Loucy (cell line): ENCODE results near the gene VEGFD.

Experiments used
- H2AFZ ChIP-seq: fragments of 200-600 bp; sonication (generic); 2 replicates; pipeline ENCODE4 v1.6.0; 2016; ENCODE audit warnings: antibody characterized with exemption, mild to moderate bottlenecking, low read length, moderate library complexity
- H3F3A ChIP-seq: fragments of 200-600 bp; 2 replicates; pipeline ENCODE4 v1.6.0; 2016; ENCODE audit warnings: antibody characterized with exemption, low read depth, mild to moderate bottlenecking
- H3K27me3 ChIP-seq: fragments of 200-600 bp; sonication (generic); 2 replicates; pipeline ENCODE4 v1.6.1; 2014; ENCODE audit warnings: low read length, mild to moderate bottlenecking; ENCODE audit not compliant: insufficient read depth, poor library complexity, severe bottlenecking
- H3K36me3 ChIP-seq: fragments of 200-600 bp; sonication (generic); 2 replicates; pipeline ENCODE4 v1.6.1; 2016; ENCODE audit warnings: low read length; ENCODE audit not compliant: insufficient read depth
- H3K4me1 ChIP-seq: fragments of 200-600 bp; sonication (generic); 2 replicates; pipeline ENCODE4 v1.5.1; 2014; ENCODE audit warnings: low read length, mild to moderate bottlenecking; ENCODE audit not compliant: insufficient read depth, poor library complexity, severe bottlenecking
- H3K4me2 ChIP-seq: fragments of 200-600 bp; sonication (generic); 2 replicates; pipeline ENCODE4 v1.6.0; 2014; ENCODE audit warnings: antibody characterized with exemption, low read length, low read depth, mild to moderate bottlenecking; ENCODE audit not compliant: poor library complexity, severe bottlenecking
- H3K4me3 ChIP-seq: fragments of 200-600 bp; sonication (generic); 2 replicates; pipeline ENCODE4 v1.5.1; 2014; ENCODE audit warnings: low read length, mild to moderate bottlenecking, mixed read lengths; ENCODE audit not compliant: poor library complexity, severe bottlenecking
- H3K79me2 ChIP-seq: fragments of 200-600 bp; sonication (generic); 2 replicates; pipeline ENCODE4 v1.6.1; 2014; ENCODE audit warnings: low read length; ENCODE audit not compliant: insufficient read depth
- H3K9ac ChIP-seq: fragments of 200-600 bp; sonication (generic); 2 replicates; pipeline ENCODE4 v1.6.0; 2014; ENCODE audit warnings: mild to moderate bottlenecking, low read depth, low read length, moderate library complexity; ENCODE audit not compliant: poor library complexity, severe bottlenecking
- H3K9me2 ChIP-seq: fragments of 200-600 bp; sonication (generic); replicated peaks from 2 replicates; pipeline ENCODE4 v1.6.1; 2016; ENCODE audit warnings: low read depth, low read length, mixed read lengths
- H3K9me3 ChIP-seq: fragments of 200-600 bp; sonication (generic); 2 replicates; pipeline ENCODE4 v1.6.1; 2014; ENCODE audit warnings: mild to moderate bottlenecking, antibody characterized with exemption, low read length, low read depth; ENCODE audit not compliant: insufficient read depth
- H4K20me1 ChIP-seq: fragments of 200-600 bp; sonication (generic); 2 replicates; pipeline ENCODE4 v1.6.0; 2014; ENCODE audit warnings: antibody characterized with exemption, low read length, mild to moderate bottlenecking; ENCODE audit not compliant: insufficient read depth, poor library complexity, severe bottlenecking
- EZH2phosphoT487 ChIP-seq: fragments of 200-600 bp; IDR thresholded peaks from 2 replicates; pipeline ENCODE4 v1.6.1; 2018; ENCODE audit warnings: antibody characterized with exemption, mild to moderate bottlenecking, moderate library complexity, borderline replicate concordance
- TF ChIP-seq, protein P1 (sequence below): fragments of 200-600 bp; sonication (generic); conservative IDR thresholded peaks from 2 replicates; pipeline ENCODE4 v1.5.1; 2014; ENCODE audit warnings: mild to moderate bottlenecking, antibody characterized with exemption, low read length

Gene VEGFD

GRCh38 chrX:15319075-15319474 lies 65.1 kb downstream of the VEGFD start:
- H4K20me1 ChIP-seq, result no peaks in the 10 kb centered on the region
- no peak overlapping the region for H2AFZ ChIP-seq
- TF ChIP-seq, protein P1, sequence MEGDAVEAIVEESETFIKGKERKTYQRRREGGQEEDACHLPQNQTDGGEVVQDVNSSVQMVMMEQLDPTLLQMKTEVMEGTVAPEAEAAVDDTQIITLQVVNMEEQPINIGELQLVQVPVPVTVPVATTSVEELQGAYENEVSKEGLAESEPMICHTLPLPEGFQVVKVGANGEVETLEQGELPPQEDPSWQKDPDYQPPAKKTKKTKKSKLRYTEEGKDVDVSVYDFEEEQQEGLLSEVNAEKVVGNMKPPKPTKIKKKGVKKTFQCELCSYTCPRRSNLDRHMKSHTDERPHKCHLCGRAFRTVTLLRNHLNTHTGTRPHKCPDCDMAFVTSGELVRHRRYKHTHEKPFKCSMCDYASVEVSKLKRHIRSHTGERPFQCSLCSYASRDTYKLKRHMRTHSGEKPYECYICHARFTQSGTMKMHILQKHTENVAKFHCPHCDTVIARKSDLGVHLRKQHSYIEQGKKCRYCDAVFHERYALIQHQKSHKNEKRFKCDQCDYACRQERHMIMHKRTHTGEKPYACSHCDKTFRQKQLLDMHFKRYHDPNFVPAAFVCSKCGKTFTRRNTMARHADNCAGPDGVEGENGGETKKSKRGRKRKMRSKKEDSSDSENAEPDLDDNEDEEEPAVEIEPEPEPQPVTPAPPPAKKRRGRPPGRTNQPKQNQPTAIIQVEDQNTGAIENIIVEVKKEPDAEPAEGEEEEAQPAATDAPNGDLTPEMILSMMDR, result no peak
- TF ChIP-seq EZH2phosphoT487, result no peak
- H3K27me3 ChIP-seq, result no peaks in the 10 kb centered on the region
- H3K9me2 ChIP-seq, result no peaks in the 10 kb centered on the region
- no peaks in the 10 kb centered on the region for H3K4me1 ChIP-seq
- no peaks in the 10 kb centered on the region for H3F3A ChIP-seq
- no peaks in the 10 kb centered on the region for H3K9me3 ChIP-seq
- no peaks in the 10 kb centered on the region for H3K79me2 ChIP-seq
- no peak overlapping the region for H3K4me3 ChIP-seq
- H3K36me3 ChIP-seq, result peaks cover 13% of the 10 kb centered on the region; the same call in 1 of the 2 replicates
- H3K9ac ChIP-seq, result no peak overlapping the region
- no peak overlapping the region for H3K4me2 ChIP-seq

DNA sequence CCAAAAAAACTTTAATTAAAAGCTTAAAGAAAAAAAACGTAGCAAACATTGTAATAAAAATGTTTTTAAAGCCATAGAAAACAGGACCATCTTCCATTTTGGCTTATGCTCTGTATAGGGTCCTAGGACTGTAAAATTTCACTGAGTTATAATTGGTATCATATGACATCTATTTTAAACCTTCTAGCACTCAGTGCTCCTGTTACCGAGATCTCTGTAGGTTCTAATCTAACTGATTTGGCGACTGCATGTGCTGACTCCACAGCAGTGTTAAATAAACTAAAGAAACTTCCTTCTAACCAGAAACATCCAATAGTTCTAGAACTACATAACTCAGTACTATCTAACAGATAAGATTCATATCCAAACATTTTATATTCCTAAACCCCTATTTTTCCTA lies 68.7 kb downstream of the VEGFD start, which contains the start of gene ASB11:
Gene ASB11, minus strand, starts transcription at position 132 of the 400 bp plus-strand sequence. Its CDS starts 35 bp downstream, at position 97.
- Histone ChIP-seq H3K4me2 (no peak within 1 kb of the TSS), H3K9me2 (no peaks in the 10 kb centered on the region), H3K9ac (no peak within 1 kb of the TSS), H3K36me3 (peaks cover 1% of the 10 kb centered on the region; the same call in 1 of the 2 replicates), H3K4me1 (no peaks in the 10 kb centered on the region), H3F3A (no peaks in the 10 kb centered on the region), H3K79me2 (no peaks in the 10 kb centered on the region), H3K9me3 (no peaks in the 10 kb centered on the region), H4K20me1 (no peaks in the 10 kb centered on the region), H3K27me3 (no peaks in the 10 kb centered on the region), H3K4me3 (no peak within 1 kb of the TSS), H2AFZ (no peak within 1 kb of the TSS)
- no peak for TF ChIP-seq EZH2phosphoT487
- TF ChIP-seq, protein P1, result no peak

DNA sequence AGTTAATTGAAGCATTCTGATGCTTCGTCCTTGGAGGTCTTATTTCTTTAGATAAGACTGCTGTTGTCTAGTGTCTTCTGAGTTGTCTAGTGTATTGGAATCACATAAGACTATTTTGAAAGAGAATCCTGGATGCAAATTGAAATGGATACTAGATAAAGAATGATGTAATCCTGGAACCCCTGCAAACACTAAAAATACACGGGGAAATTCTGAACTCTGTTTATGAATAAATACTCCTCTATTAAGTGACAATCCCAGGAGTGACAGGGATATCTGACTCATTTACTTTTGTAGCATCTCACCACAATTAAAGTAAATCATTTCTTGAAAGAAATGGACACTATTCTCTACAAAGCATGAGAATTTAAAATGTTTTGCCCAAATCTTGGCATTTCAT lies 69.7 kb downstream of the VEGFD start:
- Histone ChIP-seq H3K9me2 (no peaks in the 10 kb centered on the region), H3K4me3 (no peak overlapping the region), H3K9me3 (no peaks in the 10 kb centered on the region), H3K79me2 (no peaks in the 10 kb centered on the region), H3K36me3 (no peaks in the 10 kb centered on the region), H2AFZ (no peak overlapping the region), H4K20me1 (no peaks in the 10 kb centered on the region), H3K4me2 (no peak overlapping the region), H3K9ac (no peak overlapping the region), H3K4me1 (no peaks in the 10 kb centered on the region), H3K27me3 (no peaks in the 10 kb centered on the region), H3F3A (no peaks in the 10 kb centered on the region)
- TF ChIP-seq, protein P1, result no peak
- TF ChIP-seq EZH2phosphoT487, result no peak
